Rectal smooth muscle tissue (tissue), 1 donor: ENCODE measurements around the gene MYO9B.

Experiments used
- H3K27ac ChIP-seq: one replicate; pipeline ENCODE4 v1.7.0; 2013; ENCODE audit warnings: low read depth, low read length, inconsistent platforms
- H3K27me3 ChIP-seq: one replicate; pipeline ENCODE4 v1.7.0; 2013; ENCODE audit warnings: low read length; ENCODE audit not compliant: control insufficient read depth, insufficient read depth
- H3K36me3 ChIP-seq: one replicate; pipeline ENCODE4 v1.7.0; 2013; ENCODE audit warnings: low read length; ENCODE audit not compliant: control insufficient read depth, insufficient read depth
- H3K4me1 ChIP-seq: one replicate; pipeline ENCODE4 v1.7.0; 2013; ENCODE audit warnings: low read length; ENCODE audit not compliant: control insufficient read depth, insufficient read depth
- H3K4me3 ChIP-seq: one replicate; pipeline ENCODE4 v1.7.0; 2013; ENCODE audit warnings: low read length
- H3K9ac ChIP-seq: one replicate; pipeline ENCODE4 v1.7.0; 2013; ENCODE audit warnings: low read length

The MYO9B gene

DNA sequence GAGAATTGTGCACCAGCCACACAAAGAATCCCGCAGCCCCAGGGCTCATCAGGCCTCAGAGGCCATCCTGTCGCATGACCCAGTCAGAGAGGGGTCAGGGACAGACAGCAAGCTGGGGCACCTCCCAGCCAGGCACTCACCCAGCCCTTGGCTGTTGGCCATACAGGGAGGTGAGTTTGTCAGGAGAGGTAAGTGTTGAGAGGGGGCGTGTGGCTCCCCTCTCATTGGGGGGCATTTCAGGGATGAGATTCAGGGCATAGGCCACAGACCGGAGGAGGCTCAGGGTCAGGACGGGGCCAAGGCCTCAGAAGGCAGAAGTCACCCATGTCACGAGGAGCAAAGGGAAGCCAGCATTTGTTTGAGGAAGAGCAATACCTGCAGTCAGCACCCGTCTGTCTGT, 37.1 kb downstream of the MYO9B start:
- Histone ChIP-seq H3K9ac (no peak overlapping the region), H3K27me3 (no peaks in the 10 kb centered on the region), H3K4me3 (no peak overlapping the region), H3K27ac (no peak overlapping the region), H3K36me3 (peaks cover 16% of the 10 kb centered on the region), H3K4me1 (peaks cover 8% of the 10 kb centered on the region)

GRCh38 chr19:17113127-17113785, 37.7 kb downstream of the MYO9B start:
- no peak overlapping the region for H3K4me3 ChIP-seq
- no peaks in the 10 kb centered on the region for H3K27me3 ChIP-seq
- no peak overlapping the region for H3K27ac ChIP-seq
- H3K9ac ChIP-seq = no peak overlapping the region
- peaks cover 16% of the 10 kb centered on the region for H3K36me3 ChIP-seq
- peaks cover 3% of the 10 kb centered on the region for H3K4me1 ChIP-seq

- Histone ChIP-seq H3K27ac (no peak overlapping the region), H3K36me3 (peaks cover 15% of the 10 kb centered on the region), H3K4me1 (no peaks in the 10 kb centered on the region), H3K4me3 (no peak overlapping the region), H3K27me3 (no peaks in the 10 kb centered on the region), H3K9ac (no peak overlapping the region)
These were observed 38.8 kb downstream of the MYO9B start for GRCh38 chr19:17114414-17114831.

GRCh38 chr19:17116996-17117702, 41.6 kb downstream of the MYO9B start:
- no peak overlapping the region for H3K4me3 ChIP-seq
- no peaks in the 10 kb centered on the region for H3K27me3 ChIP-seq
- no peak overlapping the region for H3K9ac ChIP-seq
- no peaks in the 10 kb centered on the region for H3K4me1 ChIP-seq
- H3K36me3 ChIP-seq = peaks cover 3% of the 10 kb centered on the region
- H3K27ac ChIP-seq = no peak overlapping the region

GRCh38 chr19:17118957-17119356, 43.4 kb downstream of the MYO9B start:
- Histone ChIP-seq H3K36me3 (peaks cover 3% of the 10 kb centered on the region), H3K4me1 (no peaks in the 10 kb centered on the region), H3K4me3 (no peak overlapping the region), H3K27ac (no peak overlapping the region), H3K27me3 (no peaks in the 10 kb centered on the region), H3K9ac (no peak overlapping the region)

DNA sequence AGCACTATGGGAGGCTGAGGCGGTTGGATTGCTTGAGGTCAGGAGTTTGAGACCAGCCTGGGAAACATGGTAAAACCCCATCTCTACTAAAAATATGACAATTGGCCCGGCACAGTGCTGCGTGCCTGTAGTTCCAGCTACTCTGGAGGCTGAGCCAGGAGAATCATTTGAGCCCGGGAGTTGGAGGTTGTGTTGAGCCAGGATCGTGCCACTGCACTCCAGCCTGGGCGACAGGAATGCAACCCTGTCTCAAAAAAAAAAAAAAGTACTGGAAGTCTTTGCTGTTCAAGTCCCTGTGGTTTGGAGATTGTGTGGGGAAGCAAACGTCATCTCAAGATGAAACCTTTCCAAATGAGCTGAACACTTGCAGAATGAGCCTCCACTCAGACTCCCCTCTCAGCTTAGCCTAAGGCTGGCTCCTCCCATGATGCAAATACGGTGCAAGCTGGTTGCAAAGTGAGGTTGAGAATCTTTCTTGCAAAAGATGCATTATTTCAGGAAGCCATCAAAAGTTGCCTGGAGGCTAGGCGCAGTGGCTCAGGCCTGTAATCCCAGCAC, 46.2 kb downstream of the MYO9B start:
- Histone ChIP-seq H3K27me3 (no peaks in the 10 kb centered on the region), H3K4me3 (no peak overlapping the region), H3K9ac (no peak overlapping the region), H3K36me3 (peaks cover 3% of the 10 kb centered on the region), H3K27ac (no peak overlapping the region), H3K4me1 (no peaks in the 10 kb centered on the region)

DNA sequence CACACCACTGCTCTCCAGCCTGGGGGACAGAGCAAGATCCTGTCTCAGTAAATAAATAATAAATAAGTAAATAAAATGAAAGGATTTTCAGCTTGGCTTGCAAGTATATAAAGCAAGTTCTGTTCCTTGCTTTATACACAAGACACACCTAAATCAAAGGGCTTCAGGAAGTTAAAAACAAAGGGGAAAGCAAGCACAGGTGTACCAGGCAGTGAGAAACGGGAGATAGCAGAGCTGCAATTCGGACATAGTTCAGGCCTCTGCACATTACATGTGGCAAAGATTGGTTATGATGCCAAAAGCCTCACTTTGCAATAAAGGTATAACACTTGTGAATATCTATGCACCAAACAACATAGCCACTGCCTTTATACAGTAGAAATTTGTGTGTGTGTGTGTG, 47.5 kb downstream of the MYO9B start:
- H3K4me1 ChIP-seq = no peaks in the 10 kb centered on the region
- H3K27ac ChIP-seq = no peak overlapping the region
- peaks cover 3% of the 10 kb centered on the region for H3K36me3 ChIP-seq
- no peak overlapping the region for H3K4me3 ChIP-seq
- H3K9ac ChIP-seq = no peak overlapping the region
- no peaks in the 10 kb centered on the region for H3K27me3 ChIP-seq

DNA sequence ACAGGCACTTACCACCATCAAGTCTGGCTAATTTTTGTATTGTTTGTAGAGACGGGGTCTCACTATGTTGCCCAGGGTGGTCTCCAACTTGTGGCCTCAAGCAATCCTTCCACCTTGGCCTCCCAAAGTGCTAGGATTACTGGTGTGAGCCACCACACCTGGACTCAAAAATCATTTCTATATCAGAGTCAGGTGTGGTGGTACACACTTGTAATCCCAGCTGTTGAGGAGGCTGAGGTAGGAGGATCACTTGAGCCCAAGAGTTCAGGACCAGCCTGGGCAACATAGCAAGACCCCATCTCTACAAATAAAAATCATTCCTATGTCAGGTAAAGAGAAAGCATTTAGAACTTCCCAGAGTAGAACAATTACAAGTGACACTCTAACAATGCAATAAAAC, 48.4 kb downstream of the MYO9B start:
- Histone ChIP-seq H3K36me3 (peaks cover 3% of the 10 kb centered on the region), H3K27ac (no peak overlapping the region), H3K9ac (no peak overlapping the region), H3K27me3 (no peaks in the 10 kb centered on the region), H3K4me3 (no peak overlapping the region), H3K4me1 (no peaks in the 10 kb centered on the region)

GRCh38 chr19:17125062-17125727, 49.6 kb downstream of the MYO9B start:
- Histone ChIP-seq H3K27me3 (no peaks in the 10 kb centered on the region), H3K9ac (no peak overlapping the region), H3K4me3 (no peak overlapping the region), H3K27ac (peak overlapping the region; percentile 40), H3K4me1 (no peaks in the 10 kb centered on the region), H3K36me3 (peaks cover 3% of the 10 kb centered on the region)

DNA sequence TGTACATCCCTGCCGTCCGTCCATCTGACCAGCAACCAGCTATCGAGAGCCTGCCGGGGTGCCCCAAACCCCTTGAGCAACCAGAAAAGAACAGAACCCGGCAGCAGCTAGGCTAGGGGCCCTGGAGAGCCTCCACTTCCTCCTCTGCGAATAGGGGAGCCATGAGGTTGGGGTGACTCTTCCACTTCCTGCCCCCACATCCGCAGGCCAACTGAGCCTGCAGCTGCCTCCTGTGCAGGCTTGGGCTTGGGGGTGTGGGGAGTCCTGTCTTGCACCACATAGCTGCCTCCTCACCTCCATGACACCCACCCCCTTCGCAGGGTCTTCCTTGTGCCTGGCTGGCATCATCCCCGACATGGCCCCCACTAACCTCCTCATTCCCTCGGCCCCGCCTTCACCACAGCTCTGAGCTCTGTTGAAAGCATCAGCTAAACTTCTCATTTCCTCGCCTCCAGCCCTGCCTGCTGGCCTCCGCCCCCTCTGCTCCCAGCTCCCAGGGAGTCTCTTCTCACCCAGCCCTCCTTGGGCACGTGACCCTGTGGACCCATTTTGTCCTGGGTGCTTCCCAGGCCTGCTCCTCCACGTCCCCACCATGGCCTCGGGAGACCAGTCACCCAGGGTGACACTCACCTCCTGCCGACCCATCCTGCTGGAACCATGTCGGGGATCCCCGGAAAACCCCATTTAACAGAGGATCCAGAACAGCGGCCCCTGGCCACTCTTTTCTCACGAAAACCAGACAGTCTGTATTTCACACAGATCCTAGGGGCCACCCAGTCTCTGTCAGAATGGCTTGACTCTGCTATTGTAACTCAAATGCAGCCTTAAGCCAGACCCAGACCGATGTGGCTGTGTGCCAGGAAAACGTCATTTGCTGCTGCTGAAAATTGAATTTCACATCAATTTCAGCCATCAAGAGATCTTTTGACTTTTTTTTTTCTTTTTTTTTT, 50.4 kb downstream of the MYO9B start:
- Histone ChIP-seq H3K27me3 (no peaks in the 10 kb centered on the region), H3K4me1 (no peaks in the 10 kb centered on the region), H3K9ac (no peak overlapping the region), H3K27ac (peak overlapping the region; percentile 40), H3K36me3 (peaks cover 3% of the 10 kb centered on the region), H3K4me3 (no peak overlapping the region)

DNA sequence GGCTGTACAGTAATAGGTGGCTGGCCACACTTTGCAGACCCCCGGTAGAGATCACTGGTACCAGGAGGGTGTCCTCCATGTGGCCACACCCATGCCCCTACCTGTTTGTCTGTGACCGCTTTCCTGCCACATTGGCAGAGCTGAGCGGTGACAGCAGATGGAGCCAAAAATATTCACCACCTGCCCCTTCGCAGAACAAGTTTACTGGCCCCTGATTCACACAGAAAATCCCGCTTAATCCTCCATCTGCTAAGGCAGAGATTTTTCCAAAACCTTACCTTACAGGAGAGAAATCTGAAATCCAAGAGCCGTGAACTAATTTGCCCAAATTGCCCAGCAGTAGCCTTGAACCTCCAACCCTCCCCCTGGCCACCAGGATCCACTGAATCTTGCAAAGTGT, 52.1 kb downstream of the MYO9B start:
- H3K4me3 ChIP-seq = no peak overlapping the region
- no peaks in the 10 kb centered on the region for H3K27me3 ChIP-seq
- H3K27ac ChIP-seq = no peak overlapping the region
- H3K4me1 ChIP-seq = no peaks in the 10 kb centered on the region
- H3K9ac ChIP-seq = no peak overlapping the region
- no peaks in the 10 kb centered on the region for H3K36me3 ChIP-seq

GRCh38 chr19:17128403-17128802, 52.8 kb downstream of the MYO9B start:
- H3K27me3 ChIP-seq = no peaks in the 10 kb centered on the region
- no peaks in the 10 kb centered on the region for H3K4me1 ChIP-seq
- no peak overlapping the region for H3K27ac ChIP-seq
- no peak overlapping the region for H3K9ac ChIP-seq
- H3K4me3 ChIP-seq = no peak overlapping the region
- H3K36me3 ChIP-seq = no peaks in the 10 kb centered on the region
